ENCODE results near the gene TRERF1. TPM values are rescaled to one million over a fixed set of nuclear protein-coding genes. Genes with fewer than 3 reads are reported as not detected.

The TRERF1 gene
- total and polyA plus RNA-seq, 3 donors from 2014 or later: 13.7 to 49.1 (median 40.4) TPM

DNA sequence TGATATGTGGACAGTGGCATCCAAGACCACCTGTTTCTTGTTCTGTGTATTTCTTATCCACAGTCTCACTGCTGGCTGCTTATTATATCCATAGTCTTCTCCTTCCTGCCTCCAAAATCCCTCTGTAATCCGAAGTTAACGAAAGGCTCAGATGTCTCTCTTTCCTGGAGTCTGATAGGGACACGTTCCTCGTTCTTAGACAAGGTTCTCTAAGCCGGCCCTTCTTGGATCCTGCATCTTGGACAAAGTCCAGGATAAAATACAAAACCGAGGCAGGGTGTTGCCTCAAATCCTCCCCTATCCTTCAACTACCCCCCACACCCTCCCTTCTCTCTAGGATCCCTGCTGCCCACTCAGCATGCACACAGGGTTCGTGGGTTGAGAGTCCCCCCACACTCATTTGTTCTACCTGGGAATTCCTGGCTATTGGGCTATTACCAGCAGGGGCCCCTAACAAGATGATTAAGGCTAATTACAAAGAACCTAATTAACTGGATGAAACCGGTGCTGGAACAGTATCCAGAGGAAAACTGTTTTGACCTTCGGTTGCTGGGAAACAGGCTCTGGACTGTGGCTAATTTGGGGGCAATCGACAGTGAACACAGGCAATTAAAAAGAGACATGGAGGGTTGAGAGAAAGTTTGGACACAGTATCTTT, 201.3 kb downstream of the TRERF1 start:
- peak overlapping the region in 1 of 2 donors; percentile 10 for H3K27ac ChIP-seq
- no peaks in the 10 kb centered on the region for H3K27me3 ChIP-seq
- no peak for DNase-seq
- H3K4me1 ChIP-seq: peaks cover 30% of the 10 kb centered on the region
- intact Hi-C loops (cut with DNase I; ENCODE audit: low total_unique reads): no loop called here
- no peaks in the 10 kb centered on the region for H3K36me3 ChIP-seq (ENCODE audit: low read depth, missing control alignments)
- TF ChIP-seq POLR2A (IDR thresholded peaks at IDR 0.05): no peak
- TF ChIP-seq, protein P1, sequence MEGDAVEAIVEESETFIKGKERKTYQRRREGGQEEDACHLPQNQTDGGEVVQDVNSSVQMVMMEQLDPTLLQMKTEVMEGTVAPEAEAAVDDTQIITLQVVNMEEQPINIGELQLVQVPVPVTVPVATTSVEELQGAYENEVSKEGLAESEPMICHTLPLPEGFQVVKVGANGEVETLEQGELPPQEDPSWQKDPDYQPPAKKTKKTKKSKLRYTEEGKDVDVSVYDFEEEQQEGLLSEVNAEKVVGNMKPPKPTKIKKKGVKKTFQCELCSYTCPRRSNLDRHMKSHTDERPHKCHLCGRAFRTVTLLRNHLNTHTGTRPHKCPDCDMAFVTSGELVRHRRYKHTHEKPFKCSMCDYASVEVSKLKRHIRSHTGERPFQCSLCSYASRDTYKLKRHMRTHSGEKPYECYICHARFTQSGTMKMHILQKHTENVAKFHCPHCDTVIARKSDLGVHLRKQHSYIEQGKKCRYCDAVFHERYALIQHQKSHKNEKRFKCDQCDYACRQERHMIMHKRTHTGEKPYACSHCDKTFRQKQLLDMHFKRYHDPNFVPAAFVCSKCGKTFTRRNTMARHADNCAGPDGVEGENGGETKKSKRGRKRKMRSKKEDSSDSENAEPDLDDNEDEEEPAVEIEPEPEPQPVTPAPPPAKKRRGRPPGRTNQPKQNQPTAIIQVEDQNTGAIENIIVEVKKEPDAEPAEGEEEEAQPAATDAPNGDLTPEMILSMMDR (IDR thresholded peaks at IDR 0.05): no peak
- H3K4me3 ChIP-seq: no peak overlapping the region
- WGBS, 2 donors: 43 to 66% methylated on average over 10 of the region's 10 CpGs
- H3K9me3 ChIP-seq: no peaks in the 10 kb centered on the region

DNA sequence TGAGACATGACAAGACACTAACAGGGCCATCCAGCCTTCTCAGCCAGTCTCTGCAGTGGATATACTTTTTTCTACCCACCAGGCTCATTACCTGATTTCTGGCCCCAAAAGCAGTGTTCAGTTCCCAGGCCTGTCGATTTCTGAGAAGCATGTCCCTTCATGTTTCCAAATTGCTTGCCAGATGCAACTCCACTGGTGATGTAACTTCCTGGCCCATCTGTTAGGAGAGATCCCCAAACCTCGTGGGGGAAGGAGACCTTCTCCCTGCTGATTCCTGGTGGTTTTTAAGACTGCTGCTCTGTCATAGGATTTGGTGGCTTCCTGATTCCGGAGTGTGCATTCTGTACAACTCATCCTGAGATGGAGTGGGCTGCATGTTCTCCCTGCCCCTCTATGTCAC, 202.4 kb downstream of the TRERF1 start:
- TF ChIP-seq POLR2A (IDR thresholded peaks at IDR 0.05): no peak
- TF ChIP-seq, protein P1 (IDR thresholded peaks at IDR 0.05): no peak
- no peaks in the 10 kb centered on the region for H3K9me3 ChIP-seq
- intact Hi-C loops (cut with DNase I; ENCODE audit: low total_unique reads): no loop called here
- no peak overlapping the region for H3K27ac ChIP-seq
- no peak for DNase-seq
- no peak overlapping the region for H3K4me3 ChIP-seq
- H3K36me3 ChIP-seq (ENCODE audit: low read depth, missing control alignments): no peaks in the 10 kb centered on the region
- no peaks in the 10 kb centered on the region for H3K27me3 ChIP-seq
- H3K4me1 ChIP-seq: peaks cover 30% of the 10 kb centered on the region
- 65 to 77% methylated on average over 3 of the region's 3 CpGs for WGBS, 2 donors

DNA sequence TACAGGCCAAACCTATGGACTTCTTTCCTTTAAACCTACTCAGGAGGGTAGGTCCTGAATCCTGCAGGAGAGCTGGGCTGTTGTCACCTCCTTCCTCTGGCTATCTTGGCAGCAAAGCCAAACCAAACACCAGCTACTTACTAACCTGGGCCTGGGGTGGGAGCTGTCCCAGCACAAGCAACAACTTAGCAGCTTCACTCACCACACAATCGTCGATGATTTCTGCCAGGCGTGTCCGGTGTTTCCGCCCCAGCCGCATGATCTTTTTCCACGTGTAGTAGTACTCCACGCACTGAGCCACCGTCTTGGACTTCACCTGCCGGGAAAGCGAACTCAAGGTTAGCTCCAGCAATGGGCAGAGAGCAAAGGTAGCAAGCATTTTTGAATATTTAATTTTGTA, 208.7 kb downstream of the TRERF1 start:
- Histone ChIP-seq H3K4me1 (no peaks in the 10 kb centered on the region), H3K4me3 (no peak overlapping the region), H3K27ac (no peak overlapping the region), H3K27me3 (no peaks in the 10 kb centered on the region), H3K36me3 (ENCODE audit: low read depth, missing control alignments) (no peaks in the 10 kb centered on the region), H3K9me3 (no peaks in the 10 kb centered on the region)
- TF ChIP-seq, protein P1 (IDR thresholded peaks at IDR 0.05): no peak
- no peak for DNase-seq
- WGBS, 2 donors: 95 to 98% methylated on average over 11 of the region's 11 CpGs
- intact Hi-C loops (cut with DNase I; ENCODE audit: low total_unique reads): no loop called here

DNA sequence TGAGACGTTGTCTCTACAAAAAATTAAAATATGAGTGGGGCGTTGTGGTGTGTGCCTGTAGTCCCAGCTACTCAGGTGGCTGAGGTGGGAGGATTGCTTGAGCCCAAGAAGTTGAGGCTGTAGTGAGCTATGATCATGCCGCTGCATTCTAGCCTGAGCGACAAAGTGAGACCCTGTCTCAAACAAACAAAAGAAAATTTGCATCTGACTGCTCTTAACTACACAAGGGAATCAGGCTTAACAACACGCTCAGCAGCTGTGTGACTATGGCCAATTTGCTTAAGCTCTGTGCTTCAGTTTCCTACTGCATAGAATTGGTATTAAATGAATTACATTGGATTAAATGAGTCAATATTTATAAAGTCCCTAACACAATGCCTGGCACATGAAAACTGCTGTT, 209.8 kb downstream of the TRERF1 start:
- H3K36me3 ChIP-seq (ENCODE audit: low read depth, missing control alignments): no peaks in the 10 kb centered on the region
- H3K27me3 ChIP-seq: no peaks in the 10 kb centered on the region
- WGBS, 2 donors: 89 to 93% methylated on average over 5 of the region's 5 CpGs
- no peak overlapping the region for H3K4me3 ChIP-seq
- H3K27ac ChIP-seq: no peak overlapping the region
- DNase-seq: no peak
- no peaks in the 10 kb centered on the region for H3K9me3 ChIP-seq
- TF ChIP-seq, protein P1 (IDR thresholded peaks at IDR 0.05): no peak
- TF ChIP-seq POLR2A (IDR thresholded peaks at IDR 0.05): no peak
- H3K4me1 ChIP-seq: no peaks in the 10 kb centered on the region
- intact Hi-C loops (cut with DNase I; ENCODE audit: low total_unique reads): no loop called here

DNA sequence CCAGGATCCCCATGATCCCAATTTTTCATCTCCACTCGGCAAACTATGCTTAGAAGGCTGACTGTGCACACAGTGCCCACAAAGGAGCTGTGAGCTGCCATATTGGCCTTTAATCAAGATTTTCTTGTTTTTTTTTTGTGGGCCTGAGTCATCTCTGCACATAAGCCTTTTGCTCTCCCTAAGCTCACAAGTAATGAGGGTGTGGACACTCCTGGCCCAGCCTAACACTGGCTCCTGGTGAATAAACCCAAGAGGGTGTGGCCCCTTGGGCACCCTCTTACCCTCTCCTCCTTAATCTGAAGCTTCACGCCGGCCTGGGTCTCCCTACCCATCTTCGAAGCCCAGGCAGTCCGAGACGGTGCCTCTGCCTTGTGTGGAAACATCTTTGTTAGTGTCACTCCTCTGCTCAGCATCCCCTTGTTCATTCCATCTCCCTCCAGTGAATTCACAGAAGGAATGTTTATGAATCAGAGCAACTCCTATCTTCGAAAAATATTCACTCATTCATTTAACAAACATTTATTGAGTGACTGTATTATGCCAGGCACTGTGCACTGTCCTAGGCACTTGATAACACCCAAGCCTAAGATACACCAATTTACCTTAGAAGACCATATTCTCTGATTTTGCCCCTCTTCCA, 211.9 kb downstream of the TRERF1 start:
- no peak for DNase-seq
- 91% methylated on average over 7 of the region's 7 CpGs for WGBS, 2 donors
- Histone ChIP-seq H3K4me3 (no peak overlapping the region), H3K27ac (no peak overlapping the region), H3K9me3 (no peaks in the 10 kb centered on the region), H3K36me3 (ENCODE audit: low read depth, missing control alignments) (no peaks in the 10 kb centered on the region), H3K4me1 (no peaks in the 10 kb centered on the region), H3K27me3 (no peaks in the 10 kb centered on the region)
- intact Hi-C loops (cut with DNase I; ENCODE audit: low total_unique reads): no loop called here
- TF ChIP-seq POLR2A (IDR thresholded peaks at IDR 0.05): no peak
- TF ChIP-seq, protein P1 (IDR thresholded peaks at IDR 0.05): no peak

Data from testis (tissue), 3 donors.